ENCODE measurements around the gene WDR45.

The WDR45 gene

DNA sequence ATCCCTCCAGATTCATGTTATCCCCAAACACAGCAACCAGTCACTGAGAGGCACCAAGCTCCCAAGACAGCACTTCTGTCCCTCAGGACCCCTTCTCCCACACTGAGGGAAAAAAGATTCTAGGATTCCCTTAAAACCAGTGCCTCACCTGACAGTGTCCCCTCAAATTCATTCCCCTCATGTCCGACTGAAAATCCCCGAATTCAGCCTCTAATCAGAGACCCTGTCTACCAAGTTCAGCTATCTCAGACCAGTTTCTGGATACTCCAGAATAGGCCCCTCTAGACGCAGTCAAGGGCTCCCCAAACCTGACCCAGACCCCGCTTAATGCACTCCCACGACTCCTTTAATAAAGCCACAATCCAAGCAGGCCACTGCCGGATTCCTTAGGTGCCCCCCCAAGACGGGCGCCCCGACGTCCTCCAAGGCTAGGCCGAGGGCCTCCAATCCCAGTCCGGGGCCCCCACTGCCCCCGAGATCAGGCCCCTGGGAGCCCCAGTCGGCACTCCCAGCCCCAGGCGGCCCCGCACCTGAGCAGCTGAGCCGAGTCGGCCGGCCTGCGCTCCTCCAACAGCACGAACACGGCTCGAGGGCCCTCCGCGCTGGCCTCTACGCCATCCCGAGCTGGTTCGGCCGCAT is 37.0 kb downstream of the WDR45 start:
- no peak for DNase-seq

DNA sequence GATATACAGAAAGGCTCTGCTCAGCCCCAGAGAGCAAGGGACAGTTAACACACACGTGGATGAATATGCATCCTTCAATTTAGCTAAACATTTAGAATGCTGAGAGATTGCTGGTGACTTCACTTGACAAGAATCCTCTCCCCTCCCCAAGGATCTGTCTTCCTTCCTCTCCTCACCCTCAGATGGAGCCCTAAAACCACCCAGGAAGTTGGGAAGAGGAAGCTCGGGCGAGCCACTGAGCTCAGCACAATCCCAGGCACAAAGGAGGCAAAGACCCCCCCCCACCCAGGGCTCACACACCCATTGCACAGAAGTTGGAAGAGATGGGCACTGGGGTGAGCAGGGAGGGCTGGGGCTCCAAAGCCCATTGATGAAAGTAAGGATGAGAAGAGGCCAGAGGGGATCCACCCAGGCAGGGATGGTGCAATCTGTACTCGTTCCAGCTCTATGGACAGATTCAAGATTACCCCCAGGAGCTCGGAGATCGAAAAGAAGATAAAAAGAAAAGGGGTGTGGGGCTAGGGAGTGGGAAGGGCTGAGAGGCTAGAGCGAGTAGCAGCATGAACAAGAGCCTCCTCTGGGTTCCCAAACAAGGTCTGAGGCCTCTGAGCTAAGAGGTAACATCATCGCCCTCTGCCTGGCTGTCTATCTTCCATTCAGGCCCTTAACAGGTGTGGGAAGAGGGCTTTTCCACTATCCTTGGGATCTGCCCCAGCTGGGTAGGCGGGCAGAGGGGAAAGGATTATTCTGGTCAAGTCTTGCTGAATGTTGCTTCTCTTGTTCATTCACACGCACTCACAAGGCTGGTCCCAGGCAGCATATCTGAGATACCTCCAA is 37.7 kb downstream of the WDR45 start:
- peak; percentile 35 for DNase-seq

GRCh38 chrX:49040376-49040955 is 39.2 kb downstream of the WDR45 start:
- peak; percentile 5 for DNase-seq

- peak; percentile 83 for DNase-seq
These were observed 39.9 kb downstream of the WDR45 start for GRCh38 chrX:49039598-49040375.

DNA sequence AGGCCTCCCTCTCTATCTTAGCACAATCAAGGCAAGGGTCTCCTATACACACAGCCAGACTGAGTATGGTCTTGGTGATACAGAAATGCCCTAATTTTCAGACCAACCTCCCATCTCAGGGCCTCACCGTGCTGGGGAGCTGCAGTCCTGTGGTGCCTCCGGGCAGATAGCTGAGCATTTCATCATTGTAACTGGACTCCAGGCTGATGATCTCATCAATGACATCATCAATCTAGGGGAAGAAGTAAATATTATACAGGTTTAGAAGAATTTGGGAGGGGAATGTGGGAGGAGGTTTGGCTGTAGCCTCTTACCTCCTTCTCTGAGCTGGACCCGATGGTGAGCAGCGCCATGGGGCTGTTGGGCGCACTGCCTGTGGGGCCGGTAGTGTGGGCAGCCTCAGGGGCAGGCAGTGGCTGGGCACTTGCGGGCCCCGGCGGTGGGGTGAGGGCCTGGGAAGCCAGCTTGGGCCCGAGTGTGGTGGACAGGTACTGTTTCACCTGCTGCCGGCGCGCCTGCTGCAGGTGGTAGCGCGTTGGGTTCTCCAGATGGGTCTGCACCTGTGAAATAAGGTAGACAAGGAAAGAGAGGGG is 41.7 kb downstream of the WDR45 start:
- DNase-seq = no peak

DNA sequence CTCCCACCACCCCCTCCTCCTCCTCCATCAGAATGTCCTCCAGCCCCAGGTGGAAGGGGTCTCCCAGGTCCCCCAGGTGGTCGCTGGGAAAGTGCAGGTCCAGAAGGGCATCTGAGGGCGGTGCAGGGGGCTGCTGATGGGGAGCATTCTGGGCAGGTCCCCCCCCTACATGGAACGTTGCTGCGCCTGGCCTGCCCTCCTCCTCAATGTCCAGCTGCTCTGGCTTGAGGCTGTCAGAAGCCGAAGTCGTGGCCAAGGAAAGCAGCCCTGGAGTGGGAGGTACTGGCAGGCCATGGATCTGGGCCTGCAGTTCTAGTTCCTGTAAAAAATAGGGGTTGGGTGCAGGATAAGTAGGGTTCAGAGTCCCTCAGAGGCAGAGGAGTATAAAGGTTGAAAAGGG is 49.4 kb downstream of the WDR45 start:
- no peak for DNase-seq

- no peak for DNase-seq
These were observed 49.8 kb downstream of the WDR45 start for GRCh38 chrX:49029876-49030275.

All from kidney glomerular epithelial cell (primary cell).